Activated B cell treated with CpG ODN at 0.5 μM for 24 hours (primary cell): ENCODE results near the gene MYH11. TPM values are rescaled to one million over a fixed set of nuclear protein-coding genes. Genes with fewer than 3 reads are reported as not detected.
A peak's percentile ranks its signal among the peaks of the same experiment; 100 is the strongest.

Experiments
- ATAC-seq: fragments of 200-7000 bp; cut with Tn5 transposase; one replicate; pipeline ENCODE4 v1.10.0; 2021; ENCODE audit warnings: low read depth, mild to moderate bottlenecking, moderate library complexity
- CTCF ChIA-PET: fragments of 350-600 bp; sonication (Branson Sonifier 250); formaldehyde crosslinking; loops from one replicate; lab custom pipeline; 2021; ENCODE audit warnings: antibody characterized with exemption; lab: Charles Lee
- POLR2A ChIA-PET: fragments of 350-600 bp; sonication (Branson Sonifier 250); formaldehyde crosslinking; loops from one replicate; lab custom pipeline; 2021; ENCODE audit warnings: antibody characterized with exemption; lab: Charles Lee
- DNase-seq: peaks from one replicate; pipeline ENCODE4 v3.0.0; 2022
- H3K27ac Mint-ChIP-seq: one replicate; pipeline ENCODE4 v1.8.0; 2020; ENCODE audit warnings: mixed read lengths
- H3K27me3 Mint-ChIP-seq: one replicate; pipeline ENCODE4 v1.8.0; 2021; ENCODE audit warnings: mixed read lengths
- H3K36me3 Mint-ChIP-seq: one replicate; pipeline ENCODE4 v1.8.0; 2021; ENCODE audit warnings: low read depth, mixed read lengths
- H3K4me1 Mint-ChIP-seq: one replicate; pipeline ENCODE4 v1.8.0; 2021; ENCODE audit warnings: mixed read lengths
- H3K4me3 Mint-ChIP-seq: one replicate; pipeline ENCODE4 v1.8.0; 2020; ENCODE audit warnings: mild to moderate bottlenecking, mixed read lengths
- H3K9me3 Mint-ChIP-seq: one replicate; pipeline ENCODE4 v1.8.0; 2020; ENCODE audit warnings: mixed read lengths
- intact Hi-C: fragments of 100-400 bp; cut with micrococcal nuclease; formaldehyde crosslinking; loops from one replicate; pipeline ENCODE4 v1.15.1; 2024
- total RNA-seq: library from RNA; stranded (reverse); gene quantifications from 2 replicates; pipeline ENCODE4 v1.2.3, GENCODE V29; 2022
- TF ChIP-seq, protein P1 (sequence below): fragments of 200-600 bp; IDR thresholded peaks from one replicate; pipeline ENCODE4 v1.8.0; 2022; ENCODE audit warnings: antibody characterized with exemption, mild to moderate bottlenecking

Gene MYH11
- total RNA-seq, 1 donor from 2014 or later: 0.58 TPM

DNA sequence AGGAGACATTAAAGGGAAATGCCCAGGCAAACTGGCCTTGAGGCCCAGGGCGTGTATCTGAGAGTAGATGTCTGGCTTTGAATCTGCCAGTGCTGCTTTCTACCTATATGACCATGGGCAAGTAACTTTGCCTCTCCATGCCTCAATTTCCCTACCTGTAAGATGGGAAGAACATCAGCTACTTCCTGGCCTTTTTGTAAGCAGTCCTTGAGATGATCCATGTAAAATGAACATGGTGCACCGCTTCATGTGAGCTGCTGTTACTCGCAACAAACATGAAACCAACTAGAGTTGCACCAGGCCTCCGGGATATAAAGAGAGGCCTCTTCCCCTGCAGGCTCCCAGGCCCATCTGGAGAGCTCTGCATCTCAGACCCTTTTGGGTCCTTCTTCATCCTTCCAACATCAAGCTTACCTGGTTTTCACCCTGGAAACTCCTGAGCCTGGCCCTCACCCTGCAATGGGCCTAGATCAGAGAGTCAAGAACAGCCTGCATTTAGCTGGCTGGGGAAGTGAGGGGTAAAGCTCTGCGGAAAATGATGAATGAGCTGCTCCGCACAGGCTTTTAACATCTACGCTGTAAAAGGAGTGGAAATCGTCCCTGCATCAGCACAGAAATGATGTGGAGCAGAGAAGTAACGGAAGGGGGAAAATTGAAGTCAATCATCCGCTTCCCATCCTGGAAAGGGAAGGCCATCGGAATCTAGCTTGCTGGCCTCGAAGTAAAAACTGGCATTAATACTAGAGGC, 2.3 kb upstream of the MYH11 start:
- Mint-ChIP-seq H3K36me3 (no peaks in the 10 kb centered on the region), H3K4me3 (no peak overlapping the region), H3K27me3 (peaks cover 18% of the 10 kb centered on the region), H3K9me3 (no peaks in the 10 kb centered on the region), H3K27ac (no peak overlapping the region), H3K4me1 (peaks cover 28% of the 10 kb centered on the region)
- ChIA-PET POLR2A (interaction anchor here (0.5 kb wide), 1 partner anchor 29 kb away, joined by 3 read pairs; the partner anchor contains the start of gene CEP20), CTCF (interaction anchor here (1.2 kb wide), 1 partner anchor 37 kb away, joined by 3 read pairs; no protein-coding TSS in a partner anchor)
- no peak for ATAC-seq
- intact Hi-C loops: no loop called here
- TF ChIP-seq, protein P1, sequence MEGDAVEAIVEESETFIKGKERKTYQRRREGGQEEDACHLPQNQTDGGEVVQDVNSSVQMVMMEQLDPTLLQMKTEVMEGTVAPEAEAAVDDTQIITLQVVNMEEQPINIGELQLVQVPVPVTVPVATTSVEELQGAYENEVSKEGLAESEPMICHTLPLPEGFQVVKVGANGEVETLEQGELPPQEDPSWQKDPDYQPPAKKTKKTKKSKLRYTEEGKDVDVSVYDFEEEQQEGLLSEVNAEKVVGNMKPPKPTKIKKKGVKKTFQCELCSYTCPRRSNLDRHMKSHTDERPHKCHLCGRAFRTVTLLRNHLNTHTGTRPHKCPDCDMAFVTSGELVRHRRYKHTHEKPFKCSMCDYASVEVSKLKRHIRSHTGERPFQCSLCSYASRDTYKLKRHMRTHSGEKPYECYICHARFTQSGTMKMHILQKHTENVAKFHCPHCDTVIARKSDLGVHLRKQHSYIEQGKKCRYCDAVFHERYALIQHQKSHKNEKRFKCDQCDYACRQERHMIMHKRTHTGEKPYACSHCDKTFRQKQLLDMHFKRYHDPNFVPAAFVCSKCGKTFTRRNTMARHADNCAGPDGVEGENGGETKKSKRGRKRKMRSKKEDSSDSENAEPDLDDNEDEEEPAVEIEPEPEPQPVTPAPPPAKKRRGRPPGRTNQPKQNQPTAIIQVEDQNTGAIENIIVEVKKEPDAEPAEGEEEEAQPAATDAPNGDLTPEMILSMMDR: no peak
- DNase-seq: no peak

DNA sequence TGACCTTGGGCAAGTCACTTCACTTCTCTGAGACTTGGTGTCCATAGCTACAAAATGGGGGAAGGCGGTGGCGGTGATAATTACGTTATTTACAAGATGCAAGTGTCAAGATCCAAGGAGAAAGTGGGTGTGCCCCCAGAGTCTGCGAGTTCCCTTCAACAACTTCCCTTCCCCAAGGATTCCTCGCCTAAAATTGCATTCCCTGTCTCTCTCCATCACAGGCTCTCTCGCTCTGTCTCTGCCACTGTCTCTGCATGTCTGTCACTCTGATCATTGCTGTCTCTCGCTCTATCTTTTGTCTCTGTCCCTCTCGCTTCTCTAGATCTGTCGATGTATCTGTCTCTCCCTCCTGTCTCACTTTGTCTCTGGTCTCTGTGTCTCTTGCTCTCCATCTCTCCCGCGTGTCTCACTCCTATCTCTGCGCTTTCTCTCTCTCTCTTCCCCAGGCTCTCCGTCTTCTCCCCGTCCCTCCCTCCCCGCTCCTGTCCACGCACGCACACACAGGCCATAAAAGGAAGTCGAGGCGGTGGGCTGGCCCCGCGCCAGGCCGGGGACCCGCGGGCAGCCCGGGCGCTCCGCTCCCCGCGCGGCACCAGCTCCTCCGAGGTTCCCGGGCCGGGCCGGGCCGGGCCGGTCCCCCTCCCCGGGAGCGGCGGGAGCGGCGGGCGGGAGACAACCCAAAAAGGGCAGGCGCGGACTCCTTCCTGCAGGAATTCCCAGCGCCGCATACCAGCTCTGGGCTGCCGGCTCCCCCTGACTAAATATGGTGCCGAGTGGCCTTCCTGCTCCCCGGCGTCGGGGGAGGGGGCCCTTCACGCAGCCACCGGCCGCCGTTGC, 1.1 kb upstream of the MYH11 start:
- Mint-ChIP-seq H3K36me3 (no peaks in the 10 kb centered on the region), H3K9me3 (no peaks in the 10 kb centered on the region), H3K27ac (no peak overlapping the region), H3K27me3 (peaks cover 18% of the 10 kb centered on the region), H3K4me1 (peaks cover 28% of the 10 kb centered on the region), H3K4me3 (peak overlapping the region; percentile 48)
- TF ChIP-seq, protein P1: no peak
- DNase-seq (no peak), ATAC-seq (no peak)
- POLR2A ChIA-PET: interaction anchor here (0.5 kb wide), 1 partner anchor 30 kb away, joined by 3 read pairs; the partner anchor contains the start of gene CEP20
- intact Hi-C loops: no loop called here
- CTCF ChIA-PET: no interaction called here

DNA sequence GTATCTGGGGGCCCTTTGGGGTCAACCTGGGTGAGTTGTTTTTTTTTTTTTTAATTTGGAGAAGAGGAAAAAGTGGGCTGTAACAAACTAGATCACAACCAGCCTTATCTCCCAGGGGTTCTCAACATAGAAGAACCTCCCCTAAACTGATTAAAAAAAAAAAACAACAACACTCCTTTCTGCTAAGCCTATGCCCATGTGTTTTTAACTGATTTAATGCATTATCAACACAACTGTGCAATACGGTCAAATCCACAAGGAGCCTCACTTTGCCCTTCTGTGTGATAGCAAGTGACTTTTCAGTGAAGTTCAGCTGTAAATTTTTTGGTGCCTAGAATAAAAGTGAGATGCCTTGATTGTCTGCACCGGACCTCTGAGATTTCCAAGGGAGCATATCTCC, 646 bp downstream of the MYH11 start:
- Mint-ChIP-seq H3K27ac (no peak overlapping the region), H3K9me3 (no peaks in the 10 kb centered on the region), H3K27me3 (peaks cover 18% of the 10 kb centered on the region), H3K36me3 (no peaks in the 10 kb centered on the region), H3K4me3 (peak overlapping the region; percentile 70), H3K4me1 (peaks cover 28% of the 10 kb centered on the region)
- ATAC-seq (no peak), DNase-seq (no peak)
- intact Hi-C loops: no loop called here
- CTCF ChIA-PET: no interaction called here
- POLR2A ChIA-PET: no interaction called here
- TF ChIP-seq, protein P1: no peak

DNA sequence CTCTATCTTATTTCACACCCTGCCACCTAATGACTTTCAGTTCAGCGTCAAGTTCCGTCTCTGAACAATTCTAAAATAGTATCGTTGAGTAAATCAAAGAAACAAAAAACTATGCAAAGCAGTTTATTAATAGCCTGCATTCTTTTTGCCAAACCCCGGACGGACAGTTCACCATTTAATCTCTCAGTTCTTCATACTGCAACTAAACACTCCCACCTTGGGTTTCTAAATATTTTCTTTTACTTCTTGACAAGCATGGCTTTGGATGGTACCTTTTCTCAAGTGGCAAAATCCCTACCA, 1.2 kb downstream of the MYH11 start:
- intact Hi-C loops: no loop called here
- Mint-ChIP-seq H3K27me3 (peaks cover 18% of the 10 kb centered on the region), H3K36me3 (no peaks in the 10 kb centered on the region), H3K4me1 (peaks cover 28% of the 10 kb centered on the region), H3K9me3 (no peaks in the 10 kb centered on the region), H3K4me3 (peak overlapping the region; percentile 70), H3K27ac (no peak overlapping the region)
- TF ChIP-seq, protein P1: no peak
- CTCF ChIA-PET: no interaction called here
- peak; percentile 60 for ATAC-seq
- DNase-seq: no peak
- POLR2A ChIA-PET: no interaction called here
